HEK293 (cell line): Measurements from ENCODE around the gene CSTPP1.

Experiments used
- BCL11A ChIP-seq: fragments of 450-650 bp; formaldehyde crosslinking; IDR thresholded peaks from 2 replicates; pipeline ENCODE4 v1.5.1; 2016; ENCODE audit warnings: low read depth, missing biosample characterization, missing genetic modification characterization
- EGR2 ChIP-seq: fragments of 450-650 bp; formaldehyde crosslinking; IDR thresholded peaks from 2 replicates; pipeline ENCODE4 v1.5.1; 2016; ENCODE audit warnings: low read depth, missing biosample characterization, missing genetic modification characterization
- KLF17 ChIP-seq: fragments of 450-650 bp; formaldehyde crosslinking; IDR thresholded peaks from 2 replicates; pipeline ENCODE4 v1.5.1; 2016; ENCODE audit warnings: missing biosample characterization, missing genetic modification characterization
- PRDM1 ChIP-seq: fragments of 450-650 bp; formaldehyde crosslinking; IDR thresholded peaks from 2 replicates; pipeline ENCODE4; 2016; ENCODE audit warnings: missing biosample characterization, missing genetic modification characterization
- PRDM10 ChIP-seq: fragments of 450-650 bp; formaldehyde crosslinking; IDR thresholded peaks from 2 replicates; pipeline ENCODE4 v1.5.1; 2016; ENCODE audit warnings: missing biosample characterization, missing genetic modification characterization
- PRDM4 ChIP-seq: fragments of 450-650 bp; formaldehyde crosslinking; IDR thresholded peaks from 2 replicates; pipeline ENCODE4 v1.5.1; 2017; ENCODE audit warnings: missing biosample characterization, missing genetic modification characterization
- SETDB1 ChIP-seq: IDR thresholded peaks from one replicate; pipeline ENCODE4 v1.6.1; 2017; ENCODE audit warnings: mild to moderate bottlenecking, low read length, moderate library complexity, mixed read lengths; ENCODE audit not compliant: insufficient read length
- ZBTB20 ChIP-seq: fragments of 450-650 bp; formaldehyde crosslinking; IDR thresholded peaks from 2 replicates; pipeline ENCODE4 v1.5.1; 2016; ENCODE audit warnings: missing biosample characterization, missing genetic modification characterization
- ZBTB26 ChIP-seq: fragments of 450-650 bp; formaldehyde crosslinking; optimal IDR thresholded peaks from 2 replicates; pipeline ENCODE3; 2016; ENCODE audit warnings: missing biosample characterization, mild to moderate bottlenecking, missing genetic modification characterization
- ZIC2 ChIP-seq: fragments of 450-650 bp; formaldehyde crosslinking; IDR thresholded peaks from 2 replicates; pipeline ENCODE4 v1.5.1; 2016; ENCODE audit warnings: missing biosample characterization, missing genetic modification characterization
- ZNF10 ChIP-seq: fragments of 450-650 bp; formaldehyde crosslinking; IDR thresholded peaks from 2 replicates; pipeline ENCODE4 v1.5.1; 2017; ENCODE audit warnings: missing biosample characterization, missing genetic modification characterization
- ZNF16 ChIP-seq: fragments of 450-650 bp; formaldehyde crosslinking; IDR thresholded peaks from 2 replicates; pipeline ENCODE4 v1.5.1; 2016; ENCODE audit warnings: low read depth, missing biosample characterization, missing genetic modification characterization
- ZNF239 ChIP-seq: fragments of 450-650 bp; formaldehyde crosslinking; IDR thresholded peaks from 2 replicates; pipeline ENCODE4 v1.5.1; 2016; ENCODE audit warnings: missing biosample characterization, missing genetic modification characterization
- ZNF362 ChIP-seq: fragments of 450-650 bp; formaldehyde crosslinking; IDR thresholded peaks from 2 replicates; pipeline ENCODE4 v1.5.1; 2016; ENCODE audit warnings: missing biosample characterization, missing genetic modification characterization
- ZNF391 ChIP-seq: fragments of 450-650 bp; formaldehyde crosslinking; IDR thresholded peaks from 2 replicates; pipeline ENCODE4 v1.5.1; 2016; ENCODE audit warnings: low read depth, missing biosample characterization, missing genetic modification characterization, borderline replicate concordance
- ZNF423 ChIP-seq: fragments of 450-650 bp; formaldehyde crosslinking; IDR thresholded peaks from 2 replicates; pipeline ENCODE4 v1.5.1; 2016; ENCODE audit warnings: missing biosample characterization, missing genetic modification characterization
- ZNF510 ChIP-seq: fragments of 450-650 bp; formaldehyde crosslinking; IDR thresholded peaks from 2 replicates; pipeline ENCODE4 v1.5.1; 2018; ENCODE audit warnings: mild to moderate bottlenecking, missing genetic modification characterization, missing biosample characterization; ENCODE audit not compliant: insufficient replicate concordance
- ZNF513 ChIP-seq: fragments of 450-650 bp; IDR thresholded peaks from 2 replicates; pipeline ENCODE4 v1.5.1; 2018; ENCODE audit warnings: missing biosample characterization, missing genetic modification characterization
- ZNF521 ChIP-seq: fragments of 450-650 bp; formaldehyde crosslinking; IDR thresholded peaks from 2 replicates; pipeline ENCODE4 v1.5.1; 2017; ENCODE audit warnings: missing biosample characterization, mild to moderate bottlenecking, missing genetic modification characterization
- ZNF548 ChIP-seq: fragments of 450-650 bp; formaldehyde crosslinking; IDR thresholded peaks from 2 replicates; pipeline ENCODE4 v1.5.1; 2016; ENCODE audit warnings: missing biosample characterization, missing genetic modification characterization
- ZNF677 ChIP-seq: fragments of 450-650 bp; IDR thresholded peaks from 2 replicates; pipeline ENCODE4 v1.5.0; 2018; ENCODE audit warnings: missing biosample characterization, mild to moderate bottlenecking, missing genetic modification characterization, moderate library complexity
- ZNF701 ChIP-seq: fragments of 450-650 bp; formaldehyde crosslinking; IDR thresholded peaks from 2 replicates; pipeline ENCODE4 v1.5.1; 2016; ENCODE audit warnings: missing biosample characterization, missing genetic modification characterization
- ZNF768 ChIP-seq: fragments of 450-650 bp; formaldehyde crosslinking; IDR thresholded peaks from 2 replicates; pipeline ENCODE4 v1.5.1; 2018; ENCODE audit warnings: missing biosample characterization, mild to moderate bottlenecking, missing genetic modification characterization
- ZNF777 ChIP-seq: fragments of 450-650 bp; formaldehyde crosslinking; IDR thresholded peaks from 2 replicates; pipeline ENCODE4 v1.5.1; 2017; ENCODE audit warnings: missing biosample characterization, missing genetic modification characterization, borderline replicate concordance
- ZNF843 ChIP-seq: fragments of 450-650 bp; formaldehyde crosslinking; IDR thresholded peaks from 2 replicates; pipeline ENCODE4 v1.5.1; 2016; ENCODE audit warnings: missing biosample characterization, missing genetic modification characterization
- ZSCAN23 ChIP-seq: fragments of 450-650 bp; formaldehyde crosslinking; IDR thresholded peaks from 2 replicates; pipeline ENCODE4 v1.5.1; 2016; ENCODE audit warnings: missing biosample characterization, missing genetic modification characterization

CSTPP1 gene

GRCh38 chr11:46936138-46937110 is at the start of gene CSTPP1 (continued):
- peak; percentile 54; the same call in 1 of the 2 replicates for TF ChIP-seq PRDM10 (tag by site-specific recombination)
- TF ChIP-seq ZNF548 (tag by site-specific recombination) = no peak
- no peak for TF ChIP-seq ZNF239 (tag by site-specific recombination)
- no peak for TF ChIP-seq ZNF423 (tag by site-specific recombination)
- TF ChIP-seq PRDM1 (tag by site-specific recombination) = no peak
- peak; percentile 42; the same call in 1 of the 2 replicates for TF ChIP-seq ZNF391 (tag by site-specific recombination)
- no peak for TF ChIP-seq ZNF513 (tag by site-specific recombination)
- TF ChIP-seq PRDM4 = no peak
- TF ChIP-seq ZBTB20 (tag by site-specific recombination) = peak; percentile 73; the same call in 1 of the 2 replicates
- TF ChIP-seq ZBTB26 (tag by site-specific recombination) = no peak
- TF ChIP-seq ZNF362 (tag by site-specific recombination) = no peak
- TF ChIP-seq ZNF701 = no peak
- TF ChIP-seq ZNF677 (tag by site-specific recombination) = no peak
- no peak for TF ChIP-seq SETDB1
- TF ChIP-seq ZNF777 = no peak
- peak; percentile 80; the same call in 1 of the 2 replicates for TF ChIP-seq KLF17 (tag by site-specific recombination)
- no peak; the same call in 1 of the 2 replicates for TF ChIP-seq EGR2 (tag by site-specific recombination)
- TF ChIP-seq BCL11A (tag by site-specific recombination) = no peak
- no peak for TF ChIP-seq ZNF10 (tag by site-specific recombination)
- TF ChIP-seq ZNF521 (tag by site-specific recombination) = no peak
- TF ChIP-seq ZNF16 (tag by site-specific recombination) = no peak
- no peak for TF ChIP-seq ZNF768 (tag by site-specific recombination)
- peak; percentile 36; the same call in 1 of the 2 replicates for TF ChIP-seq ZNF843 (tag by site-specific recombination)
- no peak for TF ChIP-seq ZIC2
- TF ChIP-seq ZNF510 (tag by site-specific recombination) = no peak
- no peak for TF ChIP-seq ZSCAN23 (tag by site-specific recombination)
